GM18499 (cell line): Measurements from ENCODE around the gene MKRN3.
"Not testable (repeated sequence)": the region's sequence is repeated elsewhere in the genome, so short reads cannot be mapped to it uniquely, and the experiment has no call there.

Experiments
- ATAC-seq: cut with Tn5 transposase; IDR thresholded peaks from one replicate; pipeline ENCODE4 v1.9.1; 2021; ENCODE audit warnings: moderate number of reproducible peaks; ENCODE audit not compliant: insufficient read depth, unreplicated experiment

The MKRN3 gene

GRCh38 chr15:23578521-23579150 is 13.2 kb downstream of the MKRN3 start:
- ATAC-seq = no peak

- ATAC-seq = no peak
Measured at GRCh38 chr15:23588268-23588667, 22.8 kb downstream of the MKRN3 start.

- ATAC-seq = no peak
Measured at GRCh38 chr15:23589012-23589411, 23.5 kb downstream of the MKRN3 start.

GRCh38 chr15:23594252-23594770 is 28.8 kb downstream of the MKRN3 start:
- no peak for ATAC-seq

- no peak for ATAC-seq
Measured at GRCh38 chr15:23595368-23595767, 29.9 kb downstream of the MKRN3 start.

GRCh38 chr15:23596736-23597135 is 31.3 kb downstream of the MKRN3 start:
- ATAC-seq = no peak

- not testable (repeated sequence) for ATAC-seq
Measured at GRCh38 chr15:23597278-23597677, 31.8 kb downstream of the MKRN3 start.

- ATAC-seq = no peak
Measured at GRCh38 chr15:23599053-23599452, 33.6 kb downstream of the MKRN3 start.

- ATAC-seq = no peak
Measured at GRCh38 chr15:23602124-23602523, 36.6 kb downstream of the MKRN3 start.

- no peak for ATAC-seq
Measured at GRCh38 chr15:23606226-23606625, 40.8 kb downstream of the MKRN3 start.

- no peak for ATAC-seq
Measured at GRCh38 chr15:23616536-23616935, 51.1 kb downstream of the MKRN3 start.
